Gastrocnemius medialis (tissue), 4 donors: ENCODE measurements around the gene TRMT112. TPM values are rescaled to one million over a fixed set of nuclear protein-coding genes. Genes with fewer than 3 reads are reported as not detected.
"Not testable (repeated sequence)": the region's sequence is repeated elsewhere in the genome, so short reads cannot be mapped to it uniquely, and the experiment has no call there.

Experiments
- ATAC-seq, 2 donors: fragments of 150-250 bp; one replicate each; pipeline ENCODE4 v1.9.1; 2016
- DNase-seq, 2 donors: peaks; one replicate each; pipeline ENCODE4 v3.0.0-alpha.2; 2019
- H3K27ac ChIP-seq, 4 donors: fragments of 200-600 bp; sonication (generic); 1 replicate in 1 of 4; 2 replicates in 3 of 4; pipeline ENCODE4 v1.5.1; 2016 to 2018; ENCODE audit warnings: mild to moderate bottlenecking in 2 of 4, moderate library complexity in 1 of 4
- H3K27me3 ChIP-seq, 3 donors: fragments of 200-600 bp; sonication (generic) in 2 of 3; 1 replicate in 1 of 3; 2 replicates in 2 of 3; pipeline versions ENCODE4 v1.5.1 to v1.6.0; 2016 to 2019; ENCODE audit warnings: mild to moderate bottlenecking in 1 of 3, moderate library complexity in 1 of 3
- H3K36me3 ChIP-seq, 2 donors: fragments of 200-600 bp; sonication (generic) in 1 of 2; one replicate each; pipeline ENCODE4 v1.5.1; 2017 to 2018
- H3K4me1 ChIP-seq, 2 donors: fragments of 200-600 bp; sonication (generic) in 1 of 2; one replicate each; pipeline ENCODE4 v1.5.1; 2016 to 2017; ENCODE audit warnings: mild to moderate bottlenecking in 2 of 2
- H3K4me3 ChIP-seq, 4 donors: fragments of 200-600 bp; sonication (generic) in 3 of 4; 1 replicate in 1 of 4; 2 replicates in 3 of 4; pipeline ENCODE4 v1.5.1; 2016 to 2019; ENCODE audit warnings: mild to moderate bottlenecking in 2 of 4
- H3K9me3 ChIP-seq, 3 donors: fragments of 200-600 bp; sonication (generic) in 2 of 3; 1 replicate in 1 of 3; 2 replicates in 2 of 3; pipeline ENCODE4 v1.5.1; 2016 to 2019
- CTCF ChIP-seq, 5 experiments: fragments of 450-650 bp in 3 of 5; fragments of 200-600 bp in 2 of 5; sonication (generic) in 2 of 5; IDR thresholded peaks in 4 of 5; conservative IDR thresholded peaks in 1 of 5; 1 replicate in 4 of 5; 2 replicates in 1 of 5; pipeline ENCODE4 v1.5.1; 2016 to 2019; ENCODE audit warnings: antibody characterized with exemption in 5 of 5, mild to moderate bottlenecking in 3 of 5, moderate library complexity in 3 of 5
- POLR2A ChIP-seq, 2 donors: fragments of 450-650 bp; IDR thresholded peaks; one replicate each; pipeline ENCODE4 v1.6.1; 2017; ENCODE audit warnings: antibody characterized with exemption in 2 of 2, mild to moderate bottlenecking in 2 of 2, moderate library complexity in 2 of 2
- in situ Hi-C, 4 donors: fragments of 200-750 bp; cut with MboI; loops; one replicate each; pipeline versions ENCODE4 v1.15.0 to v1.8.0; 2017; ENCODE audit warnings: low sequenced_read_pairs in 4 of 4
- intact Hi-C: fragments of 100-400 bp; cut with DNase I; formaldehyde crosslinking; loops from one replicate; pipeline ENCODE4 v1.15.1; 2023; ENCODE audit warnings: low total_unique reads
- total RNA-seq, 4 donors: library from RNA; depleted of rRNA; stranded (reverse); fragments of >200 nt; gene quantifications; one replicate each; pipeline versions ENCODE4 v1.1.0 to v1.2.3, GENCODE V29; 2016

The TRMT112 gene
- total RNA-seq, 4 donors from 2014 or later, result 133 to 226 (median 194) TPM

GRCh38 chr11:64331569-64332371 lies 14.4 kb upstream of the TRMT112 start:
- Histone ChIP-seq H3K9me3 (no peaks in the 10 kb centered on the region), H3K4me1 (peaks cover 0 to 8% of the 10 kb centered on the region in 2 donors), H3K27ac (no peak overlapping the region), H3K36me3 (no peaks in the 10 kb centered on the region), H3K27me3 (no peaks in the 10 kb centered on the region), H3K4me3 (no peak overlapping the region)
- TF ChIP-seq CTCF (IDR thresholded peaks at IDR 0.05 in 4 of 5, conservative IDR thresholded peaks at IDR 0.05 in 1 of 5), result peak in 2 of 5 experiments; percentile 23 to 33
- TF ChIP-seq POLR2A (IDR thresholded peaks at IDR 0.05), result no peak
- DNase-seq, result peak in 1 of 2 donors; percentile 69
- ATAC-seq, result peak in 1 of 2 donors; percentile 39
- in situ Hi-C loops, result no loop called here
- intact Hi-C loops, result no loop called here

GRCh38 chr11:64330888-64331287 lies 13.5 kb upstream of the TRMT112 start:
- no peaks in the 10 kb centered on the region for H3K36me3 ChIP-seq
- no peak overlapping the region for H3K4me3 ChIP-seq
- no peak overlapping the region for H3K27ac ChIP-seq
- intact Hi-C loops (no loop called here), in situ Hi-C loops (no loop called here)
- no peak for ATAC-seq
- DNase-seq, result no peak
- H3K27me3 ChIP-seq, result no peaks in the 10 kb centered on the region
- TF ChIP-seq CTCF (IDR thresholded peaks at IDR 0.05 in 4 of 5, conservative IDR thresholded peaks at IDR 0.05 in 1 of 5) (no peak), POLR2A (IDR thresholded peaks at IDR 0.05) (no peak)
- peaks cover 0 to 8% of the 10 kb centered on the region in 2 donors for H3K4me1 ChIP-seq
- H3K9me3 ChIP-seq, result no peaks in the 10 kb centered on the region

GRCh38 chr11:64327993-64328392 lies 10.6 kb upstream of the TRMT112 start:
- Histone ChIP-seq H3K27me3 (no peaks in the 10 kb centered on the region), H3K4me1 (peaks cover 0 to 8% of the 10 kb centered on the region in 2 donors), H3K4me3 (no peak overlapping the region), H3K36me3 (no peaks in the 10 kb centered on the region), H3K9me3 (no peaks in the 10 kb centered on the region), H3K27ac (no peak overlapping the region)
- TF ChIP-seq POLR2A (IDR thresholded peaks at IDR 0.05), result no peak
- ATAC-seq (no peak), DNase-seq (no peak)
- intact Hi-C loops (no loop called here), in situ Hi-C loops (no loop called here)

GRCh38 chr11:64327375-64327774 lies 10.0 kb upstream of the TRMT112 start:
- Histone ChIP-seq H3K27ac (no peak overlapping the region), H3K4me3 (no peak overlapping the region), H3K9me3 (no peaks in the 10 kb centered on the region), H3K4me1 (peaks cover 0 to 8% of the 10 kb centered on the region in 2 donors), H3K36me3 (no peaks in the 10 kb centered on the region), H3K27me3 (no peaks in the 10 kb centered on the region)
- intact Hi-C loops (no loop called here), in situ Hi-C loops (no loop called here)
- no peak for TF ChIP-seq POLR2A (IDR thresholded peaks at IDR 0.05)
- TF ChIP-seq CTCF (IDR thresholded peaks at IDR 0.05 in 4 of 5, conservative IDR thresholded peaks at IDR 0.05 in 1 of 5), result no peak
- ATAC-seq (no peak), DNase-seq (no peak)

GRCh38 chr11:64324692-64325469 lies 7.5 kb upstream of the TRMT112 start:
- H3K27me3 ChIP-seq, result no peaks in the 10 kb centered on the region
- no peak for DNase-seq
- peaks cover 0 to 16% of the 10 kb centered on the region in 2 donors for H3K36me3 ChIP-seq
- no peaks in the 10 kb centered on the region for H3K9me3 ChIP-seq
- no peak overlapping the region for H3K4me3 ChIP-seq
- peaks cover 0 to 8% of the 10 kb centered on the region in 2 donors for H3K4me1 ChIP-seq
- H3K27ac ChIP-seq, result no peak overlapping the region
- intact Hi-C loops (no loop called here), in situ Hi-C loops (no loop called here)
- ATAC-seq, result no peak
- TF ChIP-seq POLR2A (IDR thresholded peaks at IDR 0.05) (no peak), CTCF (IDR thresholded peaks at IDR 0.05 in 4 of 5, conservative IDR thresholded peaks at IDR 0.05 in 1 of 5) (no peak)

GRCh38 chr11:64323984-64324383 lies 6.6 kb upstream of the TRMT112 start:
- H3K9me3 ChIP-seq, DNase-seq, H3K27me3 ChIP-seq, intact Hi-C loops, H3K4me1 ChIP-seq, H3K4me3 ChIP-seq, in situ Hi-C loops, ATAC-seq, H3K27ac ChIP-seq: not testable (repeated sequence)
- peaks cover 0 to 17% of the 10 kb centered on the region in 2 donors for H3K36me3 ChIP-seq
